NK-92 (cell line): ENCODE measurements around the gene PHC2.

Experiments
- DNase-seq: peaks from one replicate; lab custom pipeline; 2025; ENCODE audit not compliant: unreplicated experiment; lab: John Stamatoyannopoulos, UW

The PHC2 gene

DNA sequence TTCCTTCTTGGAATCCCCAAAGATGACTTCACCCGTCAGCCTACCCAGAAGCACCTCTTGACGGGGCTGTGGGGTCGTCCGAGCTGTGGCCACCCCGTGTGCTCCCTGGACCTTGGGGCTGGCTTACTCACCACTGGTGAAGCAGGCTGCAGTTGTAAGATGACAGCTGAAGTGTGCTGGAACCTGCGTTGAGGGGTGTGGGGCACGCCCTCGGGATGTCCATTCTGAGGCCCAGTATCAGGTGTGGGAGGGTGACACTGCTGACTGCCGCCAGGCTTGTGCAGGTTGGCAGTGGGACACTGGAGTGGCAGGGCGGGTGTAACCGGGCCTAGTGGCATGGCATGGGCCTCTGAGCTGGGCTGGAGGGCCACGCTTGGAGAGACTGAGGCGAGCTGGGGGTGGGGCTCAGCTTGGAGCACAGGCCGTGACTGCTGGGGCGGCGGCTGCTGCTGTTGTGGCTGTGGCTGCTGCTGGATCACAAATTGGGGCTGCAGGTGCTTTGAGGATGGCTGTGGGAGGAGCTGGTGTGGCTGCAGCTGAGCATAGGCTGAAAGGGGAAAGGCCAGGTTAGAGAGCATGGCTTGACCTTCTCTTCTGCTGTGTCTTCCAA, 76.1 kb downstream of the PHC2 start:
- no peak for DNase-seq

DNA sequence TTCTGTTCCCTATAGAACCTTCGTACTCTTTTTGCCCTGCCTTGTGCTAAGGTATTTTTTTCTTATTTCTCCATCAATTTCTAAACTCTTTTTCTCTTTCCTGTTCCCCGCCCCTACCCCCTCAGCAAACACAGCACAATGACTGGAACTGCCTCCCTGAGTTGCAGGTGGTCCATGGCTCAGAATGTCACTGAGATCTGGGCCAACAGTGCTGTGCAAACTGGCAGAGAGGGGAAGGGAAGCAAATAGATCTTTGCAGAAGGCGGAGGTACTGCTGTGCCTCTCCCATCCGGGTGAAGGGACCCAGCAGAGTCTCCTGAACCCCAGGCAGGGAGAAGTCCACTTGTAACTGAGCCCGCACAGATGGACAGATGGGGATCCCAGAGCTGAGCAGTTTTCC, 77.4 kb downstream of the PHC2 start:
- DNase-seq: no peak

DNA sequence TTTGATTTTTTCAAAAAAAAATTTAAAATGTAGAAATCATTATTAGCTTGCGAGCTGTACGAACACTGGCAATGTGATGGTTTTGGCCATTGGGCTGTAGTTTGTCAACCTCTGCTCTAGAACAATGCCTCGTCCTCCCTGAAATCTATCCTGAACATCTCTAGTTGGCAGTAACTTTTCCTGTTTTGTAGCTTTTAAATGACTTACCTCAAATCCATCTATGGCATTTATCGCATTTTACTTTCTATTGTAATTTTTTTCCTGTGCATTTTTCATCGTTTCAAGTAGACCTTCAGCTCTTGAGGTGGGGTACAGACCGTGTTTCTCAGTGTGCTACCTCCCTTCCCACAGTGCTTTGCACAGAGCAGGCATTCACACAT, 79.6 kb downstream of the PHC2 start:
- no peak for DNase-seq

DNA sequence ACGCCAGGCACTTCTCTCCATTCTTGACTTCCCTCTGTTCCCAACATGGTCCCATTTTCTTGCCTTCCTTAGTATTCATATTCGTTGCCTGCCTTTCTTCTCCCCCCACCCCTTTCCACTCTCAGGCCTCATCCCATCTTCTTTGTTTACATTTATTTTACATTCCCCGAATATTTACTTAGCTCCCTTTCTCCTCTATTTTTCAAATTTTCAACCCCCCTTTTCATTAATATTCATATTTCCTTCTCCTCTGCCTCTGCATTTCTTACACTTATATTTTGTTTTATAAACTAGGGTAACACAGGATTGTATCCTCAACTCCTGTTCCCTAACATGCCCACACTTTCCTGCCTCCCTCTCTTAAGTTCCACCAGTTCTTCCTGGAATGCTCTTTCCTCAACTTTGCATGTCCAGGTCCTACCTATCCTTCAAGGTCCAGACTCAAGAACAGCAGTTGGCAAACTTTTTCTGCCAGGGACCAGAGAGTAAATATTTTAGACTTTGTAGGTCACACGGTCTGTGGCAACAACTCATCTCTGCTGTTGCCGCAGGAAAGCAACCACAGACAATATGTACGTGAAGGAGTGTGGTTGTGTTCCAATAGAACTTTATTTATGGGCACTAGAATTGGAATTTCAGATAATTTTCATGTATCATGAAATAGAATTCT, 80.1 kb downstream of the PHC2 start:
- DNase-seq: no peak

DNA sequence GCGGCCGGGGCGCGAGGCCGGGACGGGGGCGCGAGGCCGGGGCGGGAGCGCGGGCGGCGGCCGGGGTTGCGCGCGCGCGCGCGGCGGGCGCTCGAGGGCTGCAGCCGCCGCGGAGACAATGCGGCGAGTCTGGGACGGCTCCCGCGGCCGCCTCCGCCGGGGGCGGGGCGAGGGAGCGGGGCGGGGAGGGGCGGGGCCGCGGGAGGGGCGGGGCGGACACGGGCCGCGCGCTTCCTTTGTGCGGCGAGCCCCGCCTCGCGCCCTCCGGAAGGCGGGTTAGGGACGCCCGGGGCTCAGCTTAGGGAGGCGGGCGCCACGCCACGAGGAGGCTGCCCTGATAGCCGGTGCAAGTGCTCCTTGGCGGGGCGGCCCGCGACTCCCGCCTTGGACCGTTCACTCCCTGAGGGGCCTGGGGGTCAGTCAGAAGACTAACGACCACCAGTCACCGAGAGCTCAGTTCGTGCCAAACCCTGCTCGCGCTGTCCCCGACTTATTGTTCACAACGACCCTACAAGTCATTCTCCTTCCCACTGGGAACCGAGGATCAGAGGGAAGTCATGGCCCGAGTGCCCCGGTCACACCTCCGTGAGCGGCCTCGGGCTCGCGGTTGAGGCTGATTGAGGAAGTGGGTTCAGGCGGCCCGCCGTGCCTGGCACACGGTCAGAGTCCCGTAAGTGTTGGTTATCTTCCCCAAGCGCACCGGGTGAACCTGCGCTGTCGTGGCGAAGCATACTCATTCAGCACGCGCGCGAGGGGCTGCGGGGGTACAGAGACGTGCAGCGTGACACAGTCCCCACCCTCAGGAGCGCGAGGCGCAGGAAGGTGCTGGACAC, 80.9 kb downstream of the PHC2 start:
- no peak for DNase-seq

DNA sequence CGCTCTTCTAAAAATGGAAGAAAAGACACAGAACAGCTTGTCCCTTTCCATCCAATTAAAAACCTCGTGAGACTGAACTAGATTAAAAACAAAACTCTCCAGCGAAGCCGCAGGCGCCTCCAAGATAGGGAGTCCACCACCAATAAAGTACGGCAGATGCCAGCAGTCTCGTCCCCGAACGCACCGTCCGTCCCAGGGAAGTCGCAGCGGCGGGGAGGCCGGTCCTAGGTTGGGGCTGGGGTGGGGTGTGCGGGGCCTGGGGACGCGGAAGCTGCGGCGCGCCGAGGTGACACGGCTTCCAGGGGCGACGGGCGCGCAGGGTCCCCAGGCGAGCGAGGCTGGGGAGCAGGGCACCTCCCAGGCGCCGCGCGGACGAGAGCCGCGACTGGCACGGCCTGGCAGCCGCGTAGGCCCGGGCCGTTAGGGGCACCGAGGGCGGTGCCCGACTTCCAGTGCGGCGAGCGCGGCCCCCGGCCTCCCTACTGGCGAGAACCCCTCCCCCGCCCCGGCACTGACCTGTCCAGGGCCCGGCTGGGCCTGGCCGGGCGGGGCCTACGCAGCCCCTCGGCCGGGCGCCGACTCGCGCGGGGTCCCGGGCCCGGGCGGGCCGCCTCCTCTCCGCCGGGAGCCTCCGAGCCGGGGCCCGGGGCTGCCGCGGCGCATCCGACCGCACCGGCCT, 81.7 kb downstream of the PHC2 start:
- DNase-seq: no peak

DNA sequence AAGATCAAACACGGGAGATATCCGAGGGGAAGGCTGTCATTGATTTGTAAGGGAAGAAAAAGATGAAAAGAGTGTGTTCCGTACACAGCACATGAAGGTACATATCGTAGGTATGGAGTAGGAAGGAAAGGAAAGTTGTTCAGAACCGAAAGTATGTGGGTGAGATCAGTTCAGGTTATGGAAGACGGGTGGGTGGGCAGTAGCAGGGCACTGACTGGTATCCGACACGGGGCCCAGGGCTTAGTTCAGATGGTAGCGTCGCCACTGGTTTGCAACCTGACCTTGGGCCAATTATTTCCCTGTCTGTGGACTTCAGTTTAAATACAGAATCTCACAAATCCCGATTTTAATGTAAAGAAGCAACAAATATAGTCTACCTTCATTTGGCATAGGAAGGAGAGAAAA, 82.2 kb downstream of the PHC2 start:
- DNase-seq: no peak

DNA sequence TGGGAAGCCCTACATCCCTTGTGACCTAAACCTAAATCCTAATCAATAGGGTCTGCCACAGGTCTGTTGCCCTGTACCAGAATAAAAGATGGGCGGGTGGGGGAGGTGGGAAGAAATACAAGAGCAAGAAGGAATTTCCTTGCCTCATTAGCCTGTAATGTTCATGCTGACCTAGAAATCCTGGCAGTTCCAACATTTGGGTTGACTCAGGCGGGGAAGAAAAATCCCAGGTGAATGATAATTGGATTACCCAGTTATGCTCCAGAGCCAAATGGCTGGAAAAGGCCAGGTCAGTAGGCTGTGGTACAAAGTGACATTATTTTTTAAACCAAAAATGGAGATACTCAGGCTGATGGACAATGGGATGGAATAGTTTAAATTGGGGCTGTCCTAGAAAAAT, 82.7 kb downstream of the PHC2 start:
- DNase-seq: no peak

DNA sequence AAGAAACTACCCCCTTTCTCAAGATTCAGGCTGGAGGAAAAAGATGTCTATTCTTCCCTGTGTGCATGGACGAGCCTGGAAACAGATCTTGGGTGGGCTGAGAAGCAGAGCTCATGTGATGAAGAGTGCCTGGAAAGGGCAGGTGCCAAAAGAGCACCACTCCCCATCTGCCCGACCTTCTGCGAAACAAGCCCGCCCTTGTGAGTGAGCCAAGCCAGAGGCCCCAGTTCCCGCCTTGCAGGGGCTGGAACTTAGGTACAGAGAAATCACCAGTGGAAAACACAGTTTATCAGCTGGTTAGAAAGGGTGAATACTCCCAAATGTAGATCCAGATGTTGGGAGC, 83.3 kb downstream of the PHC2 start:
- DNase-seq: no peak

DNA sequence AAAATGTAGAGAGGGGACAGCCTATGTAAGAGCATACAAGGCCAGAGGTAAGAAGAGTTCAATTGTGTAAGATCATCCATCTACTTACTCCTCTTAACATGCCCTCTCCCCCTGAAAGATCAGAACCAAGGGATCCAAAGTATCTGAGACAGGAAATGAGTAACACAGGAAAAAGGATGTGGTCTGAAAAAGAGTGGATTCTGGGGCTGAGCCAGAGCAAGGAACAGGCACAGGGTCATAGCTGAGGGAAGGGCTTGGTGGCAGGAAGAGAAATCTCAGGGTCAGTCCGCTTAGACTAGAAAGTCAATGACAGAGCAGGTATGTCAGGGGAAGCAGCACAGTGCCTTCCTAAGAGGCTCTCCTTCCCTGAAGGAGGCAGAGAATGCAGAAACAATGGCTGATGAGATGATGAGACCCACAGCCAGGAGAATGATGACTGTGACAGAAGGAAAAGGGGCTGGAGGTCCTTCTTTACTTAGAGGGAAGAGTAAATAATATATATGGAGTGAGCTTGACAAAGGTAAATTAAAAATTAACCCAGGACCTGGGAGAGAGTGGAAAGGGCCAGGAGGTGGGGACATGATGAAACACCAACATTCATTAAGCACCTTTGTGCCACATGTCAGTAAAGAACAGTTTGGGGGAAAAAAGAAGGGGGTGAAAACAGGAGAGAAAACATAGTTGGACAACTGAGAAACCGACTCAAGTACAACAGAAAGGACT, 83.8 kb downstream of the PHC2 start:
- no peak for DNase-seq

DNA sequence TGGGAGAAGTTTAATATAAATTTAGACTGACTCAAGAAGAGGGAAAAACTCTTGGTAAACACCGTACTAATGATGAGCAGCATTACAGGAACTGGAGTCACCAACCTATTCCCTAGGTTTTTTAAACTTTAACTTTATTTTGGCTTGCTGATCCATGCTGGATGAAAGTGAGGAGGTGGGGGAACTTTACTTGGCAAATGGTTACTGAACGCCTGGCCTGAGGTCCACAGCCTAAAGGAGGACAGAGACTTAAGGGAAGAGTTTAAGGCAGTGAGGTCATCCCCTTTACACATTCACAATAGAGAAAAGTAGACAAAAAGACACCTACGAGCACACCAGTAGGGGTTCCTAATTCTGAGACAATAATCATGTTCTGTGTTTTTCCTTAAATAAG, 84.4 kb downstream of the PHC2 start:
- DNase-seq: no peak

DNA sequence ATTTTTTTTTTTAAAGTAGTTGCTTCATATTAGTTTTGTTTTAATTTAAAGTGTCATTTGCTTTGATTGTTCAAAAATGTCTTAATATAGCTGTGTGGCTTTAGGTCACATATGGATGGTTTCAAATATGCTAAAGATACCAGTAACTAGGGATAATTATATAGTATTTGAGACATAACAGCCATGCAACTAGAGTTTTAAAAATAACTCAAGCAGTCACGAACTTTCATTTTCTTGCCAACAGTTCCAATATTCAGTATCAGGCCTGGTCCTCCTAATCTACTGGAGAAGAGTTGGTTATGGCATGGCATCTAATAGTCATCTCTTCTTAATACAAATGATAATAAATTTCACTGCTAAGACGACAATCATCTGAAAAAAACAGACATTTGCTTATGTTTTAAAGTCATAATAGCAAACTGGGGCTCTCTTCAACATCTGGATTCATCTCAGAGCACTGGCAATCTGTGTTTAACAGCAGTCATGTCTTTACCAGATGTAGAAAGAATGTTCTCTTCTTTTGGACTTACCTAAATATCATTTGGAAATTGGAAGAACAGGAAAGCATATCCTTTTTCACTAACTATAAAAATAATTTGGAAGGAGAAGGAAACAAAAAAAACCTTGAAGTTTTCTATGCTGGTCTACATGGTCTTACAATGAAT, 85.9 kb downstream of the PHC2 start:
- DNase-seq: no peak

DNA sequence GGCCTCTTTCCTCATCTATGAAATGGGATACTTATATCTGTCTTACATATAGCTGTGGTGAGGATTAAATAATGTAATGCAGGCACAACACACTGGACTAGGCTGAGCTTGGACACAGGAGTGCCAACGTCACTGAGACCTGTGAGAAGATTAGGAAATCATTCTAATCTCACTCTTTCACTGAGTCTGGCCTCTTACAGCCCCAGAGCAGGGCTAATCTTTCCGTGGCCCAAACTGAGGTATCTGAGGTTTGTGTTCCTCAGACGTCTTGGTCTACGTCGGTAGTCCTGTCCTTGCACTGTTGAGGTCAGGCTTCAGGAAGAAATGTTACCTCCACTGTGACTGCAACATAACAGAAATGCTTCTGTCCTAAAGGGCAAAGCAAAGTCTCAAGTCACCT, 87.4 kb downstream of the PHC2 start:
- no peak for DNase-seq

DNA sequence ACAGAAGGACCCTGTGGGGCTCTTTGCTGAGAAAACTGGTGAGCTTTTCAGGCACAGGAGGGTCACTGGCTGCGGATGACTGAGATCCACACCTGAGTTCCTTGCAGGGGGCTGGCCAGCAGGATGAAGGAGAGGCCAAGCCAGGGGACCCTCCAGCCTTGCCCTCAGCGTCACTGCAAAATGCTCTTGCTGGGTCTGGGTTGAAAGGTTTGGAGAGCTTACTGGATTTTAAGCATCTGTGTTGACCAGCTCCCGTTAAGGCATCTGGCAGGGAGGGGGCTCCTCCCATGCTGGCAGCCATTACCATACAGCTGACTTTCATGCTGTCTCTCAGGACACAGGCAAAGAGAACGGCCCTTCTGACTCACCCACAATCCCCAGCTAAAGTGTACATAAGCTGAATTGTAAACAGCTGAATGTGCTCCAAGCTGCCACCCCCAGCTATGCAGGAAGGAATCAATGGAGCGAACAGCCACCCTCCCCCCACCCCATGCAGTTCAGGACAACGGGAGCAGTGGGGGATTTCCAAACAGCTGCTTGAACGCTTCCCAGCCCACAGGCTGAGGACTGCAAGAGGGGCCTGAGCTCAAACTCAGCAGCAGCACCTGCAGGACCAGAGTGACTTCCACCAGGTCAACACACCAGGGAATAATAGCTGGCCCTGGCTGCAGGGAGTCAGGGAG, 88.7 kb downstream of the PHC2 start:
- DNase-seq: no peak

DNA sequence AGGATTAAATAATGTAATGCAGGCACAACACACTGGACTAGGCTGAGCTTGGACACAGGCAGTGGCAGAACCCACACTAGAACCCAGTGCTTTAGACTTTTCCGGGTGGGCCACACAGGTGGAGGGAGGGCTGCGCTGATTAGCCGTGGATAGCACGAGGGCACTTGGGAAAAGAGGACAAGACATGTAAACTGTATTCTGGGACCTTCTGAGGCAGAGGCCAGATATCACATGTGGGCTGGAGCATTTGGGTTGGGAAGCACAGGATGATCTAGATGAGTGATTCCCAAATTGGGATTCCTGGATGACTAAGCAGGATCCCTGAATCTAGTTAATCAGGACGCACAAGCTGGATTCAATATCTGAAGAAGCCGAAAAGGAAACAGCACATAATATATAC, 89.7 kb downstream of the PHC2 start:
- DNase-seq: no peak

DNA sequence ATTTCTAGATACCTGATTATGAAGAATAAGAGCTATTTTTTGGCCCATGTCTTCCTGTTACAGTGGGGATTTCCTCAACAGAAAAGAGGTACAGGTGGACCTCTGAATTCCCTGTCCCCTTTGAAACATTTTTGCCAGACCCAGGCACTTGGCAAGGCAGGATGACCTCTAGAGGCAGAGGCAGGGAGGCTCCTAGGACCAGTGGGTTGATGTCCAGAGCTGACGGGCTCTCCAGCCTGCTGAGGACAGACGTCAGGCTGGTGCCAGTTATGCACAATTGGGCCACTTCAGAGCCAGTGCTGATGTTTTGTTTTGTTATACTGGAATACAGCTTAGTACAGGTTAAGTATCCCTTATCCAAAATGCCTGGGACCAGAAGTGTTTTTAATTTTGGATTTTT, 91.5 kb downstream of the PHC2 start:
- DNase-seq: no peak

DNA sequence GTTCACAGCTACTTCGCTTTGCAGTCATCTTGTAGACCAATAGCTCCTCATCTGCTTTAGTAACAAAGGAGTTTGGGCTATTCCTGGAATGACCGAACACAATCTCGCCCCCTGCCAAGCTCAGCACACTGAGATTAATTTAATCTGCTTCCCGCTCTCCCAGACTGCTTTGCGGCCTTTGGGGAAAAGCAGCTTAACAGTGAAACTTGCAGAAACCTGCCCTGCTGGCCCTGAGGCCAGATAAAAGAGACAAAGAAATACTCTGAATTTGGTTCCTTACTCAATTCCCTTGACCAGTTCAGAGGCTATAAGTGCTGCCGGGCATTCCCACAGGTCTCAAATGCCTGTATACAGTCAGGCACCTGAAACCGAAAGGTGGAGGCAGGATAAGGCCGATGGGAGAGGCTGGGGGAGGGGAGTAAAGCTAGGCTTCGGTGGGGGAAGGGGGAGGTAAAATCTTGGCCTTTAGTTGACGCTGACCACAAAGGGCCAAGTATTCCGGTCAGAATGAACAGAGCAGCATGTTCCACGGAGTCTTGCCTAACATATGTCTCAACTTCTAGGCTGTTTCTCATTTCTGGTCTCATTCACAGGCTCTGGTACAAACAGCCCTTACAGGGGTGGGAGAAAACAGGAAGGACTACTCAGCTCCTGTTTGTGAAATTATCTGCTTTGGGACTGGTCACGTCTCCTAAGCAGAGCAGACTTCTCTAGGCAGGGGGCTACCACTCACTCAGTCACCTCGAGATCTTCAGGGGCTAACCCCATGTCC, 92.3 kb downstream of the PHC2 start:
- no peak for DNase-seq

DNA sequence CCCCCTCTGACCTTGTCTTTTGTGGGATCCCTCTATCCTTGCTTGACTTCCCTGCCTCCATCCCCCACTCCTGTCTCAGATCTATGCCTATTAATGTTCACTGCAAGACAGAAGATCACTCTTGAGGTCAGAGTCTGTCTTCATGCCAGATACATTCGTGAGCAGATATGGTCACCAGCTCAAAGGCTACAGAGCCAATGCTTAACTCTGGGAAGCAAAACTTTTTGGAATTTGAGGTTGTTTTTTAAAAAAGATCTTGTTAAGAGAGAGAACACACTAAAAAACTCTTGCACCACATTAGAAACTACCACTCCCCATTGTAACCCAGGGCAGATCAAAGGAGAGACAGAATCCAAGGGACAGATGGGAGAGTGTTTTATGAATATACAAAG, 92.9 kb downstream of the PHC2 start:
- DNase-seq: no peak

DNA sequence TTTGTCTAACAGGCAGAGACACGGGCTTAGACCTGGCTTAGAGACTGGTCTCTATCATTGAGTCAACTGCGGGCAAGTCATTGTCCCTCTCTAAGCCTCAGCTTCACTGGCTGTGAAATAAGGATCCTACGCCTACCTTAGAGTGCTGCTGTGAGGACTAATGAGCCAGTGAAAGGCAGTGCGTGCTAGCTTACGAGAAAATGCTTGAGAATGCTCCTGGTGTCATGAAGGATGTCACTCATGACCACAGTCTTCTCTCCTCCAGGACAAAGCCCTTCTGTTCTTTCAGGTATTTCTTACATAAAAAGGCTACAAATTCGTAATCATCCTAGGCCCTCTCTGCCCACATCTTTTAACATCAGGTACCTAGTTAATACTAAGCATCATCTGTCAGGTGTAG, 93.5 kb downstream of the PHC2 start:
- no peak for DNase-seq
